IMR-90 (cell line): ENCODE data around the gene CFAP97. TPM values are rescaled to one million over a fixed set of nuclear protein-coding genes. Genes with fewer than 3 reads are reported as not detected.

Source experiments
- ATAC-seq: fragments of 200-7000 bp; cut with Tn5 transposase; 2 replicates; pipeline ENCODE4 v1.9.1; 2020; ENCODE audit warnings: low read depth, mild to moderate bottlenecking, moderate library complexity
- BruUV-seq: library from RNA; stranded (reverse); fragments of 400-500 nt; replicated peaks from 2 replicates; lab custom pipeline; 2021; lab: Mats Ljungman, UMichigan
- CTCF ChIA-PET: fragments of 300-600 bp; formaldehyde crosslinking; extraction: SDS; loops from one replicate; lab custom pipeline; 2021; ENCODE audit warnings: antibody characterized with exemption; lab: Yijun Ruan, JAX
- POLR2A ChIA-PET: fragments of 300-600 bp; sonication (Branson Sonifier 250); formaldehyde crosslinking; loops from one replicate; lab custom pipeline; 2022; ENCODE audit warnings: antibody characterized with exemption; ENCODE audit not compliant: unreplicated experiment; lab: Charles Lee
- DNase-seq: peaks from one replicate; pipeline ENCODE4 v3.0.0; 2013
- H2AFZ ChIP-seq: replicated peaks from 2 replicates; pipeline ENCODE3; 2013; ENCODE audit warnings: low read length, mild to moderate bottlenecking; ENCODE audit not compliant: poor library complexity
- H2AK5ac ChIP-seq: 2 replicates; pipeline ENCODE4 v1.6.1; 2013; ENCODE audit warnings: low read depth, low read length, inconsistent platforms
- H2AK9ac ChIP-seq: replicated peaks from 2 replicates; pipeline ENCODE3; 2013; ENCODE audit warnings: mild to moderate bottlenecking, low read depth, low read length, moderate library complexity; ENCODE audit not compliant: poor library complexity
- H2BK120ac ChIP-seq: 2 replicates; pipeline ENCODE4 v1.6.1; 2013; ENCODE audit warnings: low read depth, low read length, inconsistent platforms
- H2BK15ac ChIP-seq: 3 replicates; pipeline ENCODE4 v1.6.1; 2013; ENCODE audit warnings: low read depth, low read length, inconsistent platforms
- H2BK20ac ChIP-seq: 2 replicates; pipeline ENCODE4 v1.6.1; 2013; ENCODE audit warnings: low read depth, mild to moderate bottlenecking, inconsistent platforms, low read length, moderate library complexity
- H2BK5ac ChIP-seq: 2 replicates; pipeline ENCODE4 v1.6.1; 2013; ENCODE audit warnings: mild to moderate bottlenecking, low read depth, low read length, inconsistent platforms; ENCODE audit not compliant: poor library complexity, severe bottlenecking
- H3K14ac ChIP-seq: replicated peaks from 2 replicates; pipeline ENCODE4 v1.6.1; 2013; ENCODE audit warnings: low read depth, low read length, inconsistent platforms
- H3K18ac ChIP-seq: 2 replicates; pipeline ENCODE4 v1.6.1; 2013; ENCODE audit warnings: low read depth, low read length, control low read depth
- H3K23ac ChIP-seq: 2 replicates; pipeline ENCODE4 v1.6.1; 2013; ENCODE audit warnings: low read depth, low read length, inconsistent platforms
- H3K27ac ChIP-seq: 2 replicates; pipeline ENCODE4 v1.5.1; 2013; ENCODE audit warnings: mild to moderate bottlenecking, control low read depth, low read length; ENCODE audit not compliant: insufficient read depth
- H3K27me3 ChIP-seq: 2 replicates; pipeline ENCODE4 v1.6.1; 2013; ENCODE audit warnings: low read length; ENCODE audit not compliant: control insufficient read depth, insufficient read depth
- H3K36me3 ChIP-seq: 2 replicates; pipeline ENCODE4 v1.6.1; 2013; ENCODE audit warnings: low read length, mixed read lengths; ENCODE audit not compliant: control insufficient read depth, insufficient read depth
- H3K4ac ChIP-seq: 2 replicates; pipeline ENCODE4 v1.6.1; 2013; ENCODE audit warnings: low read depth, low read length, inconsistent platforms
- H3K4me1 ChIP-seq: 2 replicates; pipeline ENCODE4 v1.6.1; 2013; ENCODE audit warnings: low read length, mixed read lengths; ENCODE audit not compliant: control insufficient read depth, insufficient read depth
- H3K4me2 ChIP-seq: 2 replicates; pipeline ENCODE4 v1.6.1; 2013; ENCODE audit warnings: low read depth, mild to moderate bottlenecking, control low read depth, low read length, moderate library complexity
- H3K4me3 ChIP-seq: 2 replicates; pipeline ENCODE4 v1.5.1; 2013; ENCODE audit warnings: low read depth, mild to moderate bottlenecking, control low read depth, low read length, moderate library complexity; ENCODE audit not compliant: insufficient read depth
- H3K56ac ChIP-seq: 2 replicates; pipeline ENCODE4 v1.6.1; 2013; ENCODE audit warnings: low read length, inconsistent platforms; ENCODE audit not compliant: insufficient read depth; ENCODE audit errors: extremely low read depth
- H3K79me1 ChIP-seq, 2 experiments: 2 replicates each; pipeline ENCODE4 v1.6.1; 2013; ENCODE audit warnings: low read length in 2 of 2, inconsistent platforms in 1 of 2, low read depth in 1 of 2
- H3K9ac ChIP-seq: 2 replicates; pipeline ENCODE4 v1.6.1; 2013; ENCODE audit warnings: low read depth, low read length, control low read depth
- H3K9me1 ChIP-seq: 2 replicates; pipeline ENCODE4 v1.6.1; 2013; ENCODE audit warnings: low read length, inconsistent platforms; ENCODE audit not compliant: insufficient read depth
- H3K9me3 ChIP-seq: 2 replicates; pipeline ENCODE4 v1.6.1; 2013; ENCODE audit warnings: low read length; ENCODE audit not compliant: control insufficient read depth, insufficient read depth
- H4K20me1 ChIP-seq: 2 replicates; pipeline ENCODE4 v1.6.1; 2013; ENCODE audit warnings: low read length, inconsistent platforms; ENCODE audit not compliant: insufficient read depth
- H4K5ac ChIP-seq: 2 replicates; pipeline ENCODE4 v1.6.1; 2013; ENCODE audit warnings: mild to moderate bottlenecking, low read depth, low read length, control low read depth
- H4K8ac ChIP-seq, 2 experiments: 2 replicates each; pipeline ENCODE4 v1.6.1; 2013; ENCODE audit warnings: low read depth in 2 of 2, low read length in 2 of 2, control low read depth in 1 of 2, inconsistent platforms in 1 of 2
- H4K91ac ChIP-seq: 2 replicates; pipeline ENCODE4 v1.6.1; 2013; ENCODE audit warnings: low read depth, low read length, inconsistent platforms; ENCODE audit not compliant: insufficient read depth
- CEBPB ChIP-seq: IDR thresholded peaks from 2 replicates; pipeline ENCODE4 v1.6.1; 2012; ENCODE audit warnings: low read depth, low read length, improper control_type of control experiment
- CHD1 ChIP-seq: IDR thresholded peaks from 2 replicates; pipeline ENCODE4 v1.6.1; 2012; ENCODE audit warnings: low read depth, low read length, improper control_type of control experiment
- ELK1 ChIP-seq: fragments of 150-350 bp; IDR thresholded peaks from 2 replicates; pipeline ENCODE4 v1.6.1; 2016; ENCODE audit warnings: low read depth, mild to moderate bottlenecking, low read length, moderate library complexity, borderline replicate concordance
- FOS ChIP-seq: fragments of 150-350 bp; IDR thresholded peaks from 2 replicates; pipeline ENCODE4 v1.6.1; 2016; ENCODE audit warnings: low read depth, low read length
- MXI1 ChIP-seq: IDR thresholded peaks from 2 replicates; pipeline ENCODE4 v1.6.1; 2012; ENCODE audit warnings: low read depth, mild to moderate bottlenecking, low read length, moderate library complexity, borderline replicate concordance
- NFE2L2 ChIP-seq: fragments of 150-350 bp; IDR thresholded peaks from 2 replicates; pipeline ENCODE4 v1.6.1; 2016; ENCODE audit warnings: low read depth, mild to moderate bottlenecking, low read length
- POLR2A ChIP-seq: IDR thresholded peaks from 2 replicates; pipeline ENCODE4 v1.6.1; 2012; ENCODE audit warnings: mild to moderate bottlenecking, low read depth, low read length
- RAD21 ChIP-seq: IDR thresholded peaks from 2 replicates; pipeline ENCODE4 v1.6.1; 2012; ENCODE audit warnings: low read length, improper control_type of control experiment
- USF2 ChIP-seq: fragments of 150-350 bp; IDR thresholded peaks from 2 replicates; pipeline ENCODE4 v1.6.1; 2017; ENCODE audit warnings: mild to moderate bottlenecking, antibody characterized with exemption, low read length, low read depth
- WGBS, 2 experiments: methylation state at CpG; one replicate each; pipeline versions ENCODE4 v1.1.5 to v1.1.7; 2013; ENCODE audit warnings: missing lambda C conversion rate in 2 of 2; ENCODE audit not compliant: insufficient read length in 1 of 2; ENCODE audit errors: extremely low coverage in 2 of 2; 5-methylcytosine and 5-hydroxymethylcytosine counted together
- dilution Hi-C: fragments of 300-500 bp; cut with HindIII; formaldehyde crosslinking; loops from one replicate; pipeline ENCODE4 v1.14.3; 2018; ENCODE audit warnings: low sequenced_read_pairs; ENCODE audit not compliant: unreplicated experiment
- in situ Hi-C: fragments of 300-500 bp; cut with MboI; formaldehyde crosslinking; loops from 3 replicates; pipeline ENCODE4 v1.14.3; 2019; ENCODE audit warnings: low sequenced_read_pairs, inconsistent platforms, mixed read lengths
- intact Hi-C: fragments of 100-400 bp; cut with micrococcal nuclease; formaldehyde crosslinking; loops from 2 replicates; pipeline ENCODE4 v1.10.0; 2022
- polyA plus RNA-seq, 3 experiments: library from polyadenylated mRNA; depleted of rRNA; stranded (reverse); fragments of >200 nt; gene quantifications; 2 replicates each; pipeline ENCODE4 v1.2.3, GENCODE V29; 2012; ENCODE audit warnings: low replicate concordance in 1 of 3
- total RNA-seq: library from RNA; depleted of rRNA; stranded (reverse); fragments of >200 nt; gene quantifications from 2 replicates; pipeline ENCODE4 v1.2.3, GENCODE V29; 2012

CFAP97 gene
- total and polyA plus RNA-seq, 2 of the 4 experiments (the other 2 are of a cell fraction), result 14.5 to 16.0 TPM

GRCh38 chr4:185235843-185236503 lies 32.2 kb upstream of the CFAP97 start (continued):
- no peak for TF ChIP-seq FOS

GRCh38 chr4:185235119-185235842 lies 31.5 kb upstream of the CFAP97 start:
- no peak overlapping the region for H4K91ac ChIP-seq
- H3K4ac ChIP-seq, result no peak overlapping the region
- BruUV-seq, result no TSS peak
- WGBS, 2 experiments, result 100% methylated on average over 1 of the region's 7 CpGs; no CpG with 5 or more reads in 1 of the 2 experiments
- no peak overlapping the region for H3K4me3 ChIP-seq
- H3K9ac ChIP-seq, result no peak overlapping the region
- H3K14ac ChIP-seq, result no peak overlapping the region
- dilution Hi-C loops, result no loop called here
- no peak overlapping the region for H4K8ac ChIP-seq
- no peak overlapping the region for H3K4me2 ChIP-seq
- peaks cover 6% of the 10 kb centered on the region for H3K4me1 ChIP-seq
- H3K79me1 ChIP-seq, result peaks cover 19 to 37% of the 10 kb centered on the region in 2 experiments
- H3K56ac ChIP-seq, result no peak overlapping the region
- peaks cover 3% of the 10 kb centered on the region; the same call in 1 of the 2 replicates for H4K20me1 ChIP-seq
- H3K9me1 ChIP-seq, result peaks cover 6% of the 10 kb centered on the region; the same call in 1 of the 2 replicates
- H3K27ac ChIP-seq, result no peak overlapping the region
- H2AK5ac ChIP-seq, result no peak overlapping the region
- intact Hi-C loops, result no loop called here
- H2AK9ac ChIP-seq, result no peak overlapping the region
- no peak overlapping the region for H2BK5ac ChIP-seq
- CTCF ChIA-PET, result no interaction called here
- no peaks in the 10 kb centered on the region for H3K9me3 ChIP-seq
- H3K23ac ChIP-seq, result no peak overlapping the region
- TF ChIP-seq MXI1 (no peak), USF2 (no peak), POLR2A (no peak), ELK1 (no peak), CEBPB (no peak), CHD1 (no peak), RAD21 (no peak), NFE2L2 (no peak)
- POLR2A ChIA-PET, result interaction anchor here (0.5 kb wide), 1 partner anchor 21 kb away, joined by 8 read pairs; no protein-coding TSS in a partner anchor
- ATAC-seq, result no peak
- no peak overlapping the region for H3K18ac ChIP-seq
- H4K5ac ChIP-seq, result no peak overlapping the region
- H3K36me3 ChIP-seq, result no peaks in the 10 kb centered on the region
- in situ Hi-C loops, result no loop called here
- no peak overlapping the region for H2BK15ac ChIP-seq
- no peaks in the 10 kb centered on the region for H3K27me3 ChIP-seq
- no peak overlapping the region for H2BK120ac ChIP-seq
- no peak for DNase-seq
- H2AFZ ChIP-seq, result no peak overlapping the region
- no peak overlapping the region for H2BK20ac ChIP-seq
